GM12864 (cell line): ENCODE results near the gene CBX8.

Experiments used
- DNase-seq: peaks from one replicate; pipeline ENCODE4 v3.0.0-alpha.2; 2011; ENCODE audit warnings: low read depth
- H3K4me3 ChIP-seq: 2 replicates; pipeline ENCODE4 v1.5.1; 2011; ENCODE audit warnings: mild to moderate bottlenecking, low read depth, low read length, control low read depth
- TF ChIP-seq, protein P1 (sequence below): IDR thresholded peaks from 2 replicates; pipeline ENCODE4 v1.5.1; 2011; ENCODE audit warnings: low read depth, mild to moderate bottlenecking, moderate library complexity, low read length, control low read depth, inconsistent platforms; ENCODE audit errors: missing control alignments

The CBX8 gene

DNA sequence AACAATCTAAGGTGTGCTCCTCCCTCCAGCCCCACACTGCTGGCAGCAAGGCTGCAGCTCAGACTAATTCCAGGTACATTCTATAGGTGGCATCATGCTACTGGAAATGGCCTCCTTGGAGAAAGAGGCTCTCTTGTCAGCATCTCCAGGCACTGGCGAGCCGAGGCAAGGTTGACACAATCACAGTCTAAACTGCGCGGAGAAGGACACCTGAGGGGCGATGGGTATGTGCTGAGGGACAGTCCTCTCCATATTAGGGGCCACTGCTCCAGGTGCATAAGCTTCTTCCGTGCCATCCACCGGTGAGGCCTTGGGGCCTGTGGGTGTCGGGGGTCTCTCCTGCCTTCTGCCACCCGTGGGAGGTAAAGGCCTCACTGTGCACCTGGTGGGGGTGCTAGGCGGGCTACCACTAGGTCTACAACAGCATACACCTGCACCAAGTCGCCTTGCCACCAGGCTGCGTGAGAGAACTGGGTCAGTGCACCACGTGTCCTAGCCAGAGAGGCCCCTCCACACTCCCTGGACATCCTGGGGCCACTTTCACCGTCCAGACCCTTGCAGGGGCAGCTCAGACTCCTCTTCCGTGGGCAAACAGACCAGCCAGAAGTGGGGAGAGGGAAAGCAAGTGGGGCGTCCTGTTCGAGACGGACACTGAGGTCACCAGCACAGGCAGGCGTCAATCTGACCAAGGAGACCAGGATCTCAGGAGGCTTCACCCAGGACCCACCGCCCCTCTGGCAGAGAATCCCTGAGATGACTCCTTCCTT is 12.1 kb upstream of the CBX8 start:
- TF ChIP-seq, protein P1, sequence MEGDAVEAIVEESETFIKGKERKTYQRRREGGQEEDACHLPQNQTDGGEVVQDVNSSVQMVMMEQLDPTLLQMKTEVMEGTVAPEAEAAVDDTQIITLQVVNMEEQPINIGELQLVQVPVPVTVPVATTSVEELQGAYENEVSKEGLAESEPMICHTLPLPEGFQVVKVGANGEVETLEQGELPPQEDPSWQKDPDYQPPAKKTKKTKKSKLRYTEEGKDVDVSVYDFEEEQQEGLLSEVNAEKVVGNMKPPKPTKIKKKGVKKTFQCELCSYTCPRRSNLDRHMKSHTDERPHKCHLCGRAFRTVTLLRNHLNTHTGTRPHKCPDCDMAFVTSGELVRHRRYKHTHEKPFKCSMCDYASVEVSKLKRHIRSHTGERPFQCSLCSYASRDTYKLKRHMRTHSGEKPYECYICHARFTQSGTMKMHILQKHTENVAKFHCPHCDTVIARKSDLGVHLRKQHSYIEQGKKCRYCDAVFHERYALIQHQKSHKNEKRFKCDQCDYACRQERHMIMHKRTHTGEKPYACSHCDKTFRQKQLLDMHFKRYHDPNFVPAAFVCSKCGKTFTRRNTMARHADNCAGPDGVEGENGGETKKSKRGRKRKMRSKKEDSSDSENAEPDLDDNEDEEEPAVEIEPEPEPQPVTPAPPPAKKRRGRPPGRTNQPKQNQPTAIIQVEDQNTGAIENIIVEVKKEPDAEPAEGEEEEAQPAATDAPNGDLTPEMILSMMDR, result peak; percentile 33
- no peak for DNase-seq
- no peak overlapping the region for H3K4me3 ChIP-seq

DNA sequence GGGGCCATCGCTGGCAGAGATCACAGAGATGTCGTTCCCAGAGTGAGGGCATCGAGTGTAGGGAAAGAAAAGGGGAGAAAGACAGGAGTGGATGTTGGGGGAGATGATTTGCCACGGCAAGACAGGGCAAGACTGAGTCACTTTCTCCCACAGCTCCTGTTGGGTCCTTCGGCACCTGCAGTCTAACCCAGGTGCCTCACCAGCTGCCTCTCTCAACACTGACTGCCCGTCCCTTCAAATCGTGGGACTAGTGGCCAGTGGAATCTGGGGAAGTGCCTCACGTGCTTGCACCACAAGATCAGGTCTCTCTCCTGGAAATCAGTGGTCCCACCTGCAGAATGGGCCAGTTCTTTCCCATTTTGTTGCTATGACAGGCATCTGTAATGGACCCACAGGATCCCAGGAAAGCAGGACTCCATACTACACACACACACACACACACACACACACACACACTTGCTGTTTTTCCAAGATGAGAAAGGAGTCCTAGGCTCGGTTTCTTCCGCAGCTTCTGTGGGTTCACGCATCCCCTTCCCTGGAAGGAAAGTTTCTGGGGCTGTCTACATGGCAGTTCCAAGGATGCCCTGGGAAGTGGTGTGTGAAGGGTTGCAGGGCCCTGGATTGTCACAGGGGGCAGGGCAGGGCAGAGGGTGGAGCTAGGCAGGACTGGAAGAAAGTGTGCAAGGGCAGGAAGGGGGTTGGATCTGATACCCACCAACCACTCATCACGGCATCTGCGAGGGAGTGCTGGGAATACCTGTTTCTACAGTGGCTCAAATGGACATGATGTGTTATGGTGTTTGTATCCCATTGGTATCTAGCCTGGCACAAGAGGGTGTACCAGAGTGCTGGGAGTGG is 10.2 kb upstream of the CBX8 start:
- no peak overlapping the region for H3K4me3 ChIP-seq
- DNase-seq, result no peak
- TF ChIP-seq, protein P1, result no peak

DNA sequence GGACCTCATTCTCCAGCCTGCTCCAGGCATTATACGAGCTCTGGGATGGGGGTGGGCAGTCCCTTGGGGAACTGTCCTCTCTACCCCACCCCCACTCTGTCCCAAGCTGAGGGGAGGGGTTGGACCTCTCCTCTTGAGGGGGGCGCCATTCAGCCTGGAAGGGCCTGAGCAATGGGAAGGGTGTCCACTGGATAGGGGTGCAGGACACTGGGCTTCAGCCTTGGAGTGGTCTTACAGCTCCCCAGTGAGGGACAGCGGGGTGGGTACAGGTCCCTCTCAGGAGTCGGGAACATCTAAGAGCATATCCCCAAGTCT is 9.5 kb upstream of the CBX8 start:
- TF ChIP-seq, protein P1, result no peak
- H3K4me3 ChIP-seq, result no peak overlapping the region
- no peak for DNase-seq

DNA sequence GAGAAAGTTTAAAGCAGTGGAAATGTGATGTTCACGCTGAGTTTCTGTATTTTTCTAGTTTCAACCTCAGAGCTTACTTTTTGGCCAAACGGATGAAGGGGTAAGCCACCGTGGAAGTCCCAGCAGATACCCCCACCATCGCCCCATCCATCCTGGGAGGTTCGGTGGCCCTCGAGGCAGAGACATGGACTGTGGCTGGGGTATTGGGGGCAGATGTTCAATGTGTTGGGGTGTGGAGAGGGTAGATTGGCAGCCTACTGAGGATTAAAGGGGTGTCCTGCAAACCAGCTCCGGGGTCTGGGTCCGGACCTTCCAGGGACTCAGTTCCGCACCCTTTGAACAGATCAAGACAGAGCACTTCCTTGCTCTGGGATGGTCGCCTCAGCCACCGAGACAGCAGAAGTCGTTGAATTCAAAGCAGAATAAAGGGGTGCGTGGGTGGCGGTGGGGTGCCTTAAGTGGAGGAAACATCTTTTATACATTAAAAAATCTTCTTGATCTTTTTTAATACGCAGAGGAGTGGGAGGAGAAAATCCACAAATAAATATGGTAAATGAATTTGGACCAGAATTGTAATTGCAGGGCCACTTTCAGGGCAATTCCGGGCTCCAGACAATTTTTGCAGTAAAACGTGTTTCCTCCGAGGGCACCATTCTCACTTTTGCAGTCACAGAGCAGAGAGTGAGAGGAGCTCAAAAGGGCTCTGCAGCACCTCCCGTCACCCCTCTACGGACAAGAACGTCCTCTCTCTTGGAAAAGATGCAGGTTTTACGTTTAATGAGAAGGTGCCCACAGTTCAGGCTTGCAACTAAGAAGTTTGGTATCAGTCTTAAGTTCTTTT is 8.2 kb upstream of the CBX8 start:
- TF ChIP-seq, protein P1, result no peak
- no peak overlapping the region for H3K4me3 ChIP-seq
- DNase-seq, result no peak

DNA sequence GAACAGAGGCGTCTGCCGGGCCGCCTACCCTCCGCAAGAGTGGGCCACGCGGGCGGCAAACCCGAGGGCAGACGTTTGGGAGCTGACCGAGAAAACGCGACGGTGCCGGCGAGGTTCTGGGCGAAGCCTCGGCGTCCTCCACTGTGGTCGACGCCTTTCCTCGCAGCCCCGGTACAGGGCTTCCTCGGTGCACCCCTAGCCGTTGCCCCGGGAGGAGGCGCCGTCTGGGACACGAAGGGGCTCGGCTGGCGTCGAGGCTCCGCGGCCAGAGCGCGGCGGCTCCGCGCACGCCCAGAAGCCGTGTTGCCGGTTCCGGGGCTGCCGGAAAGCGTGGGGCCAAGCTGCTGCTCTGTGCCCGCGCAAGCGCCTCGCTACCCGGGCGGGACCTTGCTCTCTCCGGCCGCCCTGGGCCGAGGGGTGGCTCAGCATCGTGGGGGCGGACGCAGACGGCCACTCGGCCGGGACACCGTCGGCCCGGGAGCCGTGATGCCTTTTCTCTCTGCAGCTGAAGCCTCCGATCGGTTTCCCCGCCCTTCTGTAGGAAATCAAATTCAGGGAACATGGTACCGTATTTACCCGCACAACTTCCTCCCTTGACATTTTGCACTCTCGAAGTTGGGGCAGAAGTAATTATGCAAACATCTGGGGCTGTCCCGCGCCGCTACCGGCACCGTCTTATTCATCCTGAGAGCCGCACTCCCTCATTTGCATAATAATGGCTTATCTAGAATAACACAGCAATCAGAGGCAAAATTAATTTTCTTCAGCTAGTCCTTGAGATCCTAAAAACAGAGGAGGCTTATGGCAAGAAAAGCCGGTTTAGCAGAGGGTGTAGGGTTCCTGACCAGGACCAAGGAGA is 7.3 kb upstream of the CBX8 start:
- TF ChIP-seq, protein P1, result no peak
- peak overlapping the region; percentile 39 for H3K4me3 ChIP-seq
- DNase-seq, result peak; percentile 68

DNA sequence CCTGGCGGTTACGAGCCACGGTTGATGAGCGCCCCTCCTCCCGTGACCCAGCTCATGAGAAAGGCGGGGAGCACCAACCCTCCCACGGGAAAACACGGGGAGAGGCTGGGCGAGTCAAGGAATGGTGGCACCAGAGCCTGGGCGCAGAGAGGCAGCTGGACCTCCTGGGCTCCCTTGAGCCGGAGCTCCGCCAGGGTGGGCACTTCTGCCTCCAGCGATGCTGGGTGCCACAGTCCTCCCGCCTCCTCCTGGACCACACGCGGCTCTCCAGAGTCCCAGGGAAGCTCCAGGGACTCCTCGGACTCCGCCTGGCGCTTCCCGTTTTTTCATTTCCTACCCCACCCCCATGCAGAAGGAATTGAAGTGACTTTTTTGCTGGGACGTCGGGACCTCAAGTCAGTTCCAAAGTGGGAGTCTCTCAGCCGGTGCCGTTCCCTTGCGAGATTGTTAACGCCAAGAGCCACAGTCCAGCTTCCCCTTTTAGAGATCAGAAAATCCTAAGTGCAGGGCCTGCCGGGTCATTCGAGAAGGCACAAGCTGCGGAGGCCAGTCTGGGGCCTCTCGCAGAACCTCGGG is 6.6 kb upstream of the CBX8 start:
- TF ChIP-seq, protein P1, result no peak
- H3K4me3 ChIP-seq, result no peak overlapping the region
- no peak for DNase-seq
